Stimulated activated CD4-positive, alpha-beta T cell treated with anti-CD3 and anti-CD28 coated beads, Interleukin-15, amount 100 ng/mL, for 48 hours (primary cell): ENCODE data around the gene SLC25A1.

Experiments used
- DNase-seq, 2 donors: peaks; one replicate each; pipeline ENCODE4 v3.0.0-alpha.2; 2020; ENCODE audit warnings: low read depth in 2 of 2

The SLC25A1 gene

DNA sequence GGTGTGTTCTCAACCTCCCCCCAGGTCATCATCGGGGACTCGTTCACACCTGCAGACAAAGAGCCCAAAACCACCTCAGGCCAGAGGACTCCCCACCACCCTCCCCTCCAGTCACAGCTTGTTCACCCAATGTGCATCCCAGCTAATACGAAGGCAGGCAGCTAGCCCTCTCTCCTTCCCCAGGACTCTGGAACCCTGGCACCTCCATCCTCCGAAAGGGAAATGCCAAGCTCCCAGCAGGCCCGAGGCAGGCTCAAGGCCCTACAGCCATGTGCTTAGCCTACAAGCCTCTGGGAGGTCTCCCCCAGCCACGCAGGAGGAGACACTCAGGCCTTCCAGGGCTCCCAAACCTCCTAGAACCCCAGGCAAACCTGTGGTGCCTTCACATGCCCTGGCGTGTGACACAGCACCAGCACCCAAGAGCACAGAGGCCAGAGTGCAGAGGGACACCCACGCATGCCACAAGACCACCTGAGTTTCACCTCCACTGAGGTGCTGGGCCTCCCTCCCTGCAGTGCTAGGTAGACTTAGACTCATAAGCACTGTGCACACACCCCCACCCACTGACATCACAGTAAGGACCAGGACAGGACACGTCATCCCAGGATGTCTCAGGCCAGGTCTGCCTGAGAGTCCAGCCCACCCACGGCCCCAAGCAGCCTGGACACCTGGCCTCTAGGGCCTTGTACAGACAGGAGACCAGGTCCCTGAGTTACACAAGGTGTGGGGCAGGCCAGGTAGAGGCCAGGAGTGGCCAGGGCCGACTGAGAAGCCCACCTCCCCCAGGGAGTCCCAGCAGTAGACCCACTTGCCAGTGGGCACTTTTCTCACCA lies 40.9 kb downstream of the SLC25A1 start:
- DNase-seq, result no peak

DNA sequence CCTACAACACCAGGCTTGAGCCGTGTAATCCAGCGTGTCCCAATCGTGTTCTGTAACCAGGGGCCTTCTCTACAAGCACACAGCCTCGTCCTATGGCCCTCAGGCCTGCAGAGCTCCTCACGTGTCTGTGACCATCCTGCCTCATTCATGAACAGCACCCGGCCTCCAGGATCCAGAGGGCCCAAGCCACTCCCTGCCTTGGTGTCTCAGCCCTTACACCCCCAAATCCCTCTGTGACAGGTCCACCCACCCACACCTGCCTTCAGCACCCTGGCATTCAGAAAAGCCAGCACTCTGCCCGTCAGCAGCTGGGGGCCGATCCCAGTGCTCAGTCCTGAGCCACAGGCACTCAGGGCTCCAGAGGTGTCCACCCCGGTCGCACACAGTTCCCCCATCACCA lies 41.6 kb downstream of the SLC25A1 start:
- DNase-seq, result no peak

DNA sequence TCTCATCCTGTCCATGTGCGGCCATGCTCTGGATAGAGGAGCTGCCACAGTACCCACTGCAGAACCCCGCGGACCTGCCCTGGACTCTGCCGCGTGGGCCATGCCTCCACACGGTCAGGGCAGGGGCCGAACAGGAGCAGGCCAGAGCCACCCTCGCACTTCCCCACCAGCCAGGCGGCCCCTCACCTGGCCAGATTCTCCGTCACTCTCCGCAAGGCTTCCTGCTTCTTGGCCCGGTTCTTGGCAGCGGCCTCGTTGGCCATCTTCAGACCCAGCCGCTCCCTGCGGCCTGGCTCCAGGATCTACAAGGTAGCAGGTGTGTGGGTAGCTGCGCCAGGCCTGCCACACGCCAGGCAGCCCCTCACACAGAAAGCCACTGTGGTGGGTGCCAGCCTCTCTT lies 43.7 kb downstream of the SLC25A1 start:
- no peak for DNase-seq

DNA sequence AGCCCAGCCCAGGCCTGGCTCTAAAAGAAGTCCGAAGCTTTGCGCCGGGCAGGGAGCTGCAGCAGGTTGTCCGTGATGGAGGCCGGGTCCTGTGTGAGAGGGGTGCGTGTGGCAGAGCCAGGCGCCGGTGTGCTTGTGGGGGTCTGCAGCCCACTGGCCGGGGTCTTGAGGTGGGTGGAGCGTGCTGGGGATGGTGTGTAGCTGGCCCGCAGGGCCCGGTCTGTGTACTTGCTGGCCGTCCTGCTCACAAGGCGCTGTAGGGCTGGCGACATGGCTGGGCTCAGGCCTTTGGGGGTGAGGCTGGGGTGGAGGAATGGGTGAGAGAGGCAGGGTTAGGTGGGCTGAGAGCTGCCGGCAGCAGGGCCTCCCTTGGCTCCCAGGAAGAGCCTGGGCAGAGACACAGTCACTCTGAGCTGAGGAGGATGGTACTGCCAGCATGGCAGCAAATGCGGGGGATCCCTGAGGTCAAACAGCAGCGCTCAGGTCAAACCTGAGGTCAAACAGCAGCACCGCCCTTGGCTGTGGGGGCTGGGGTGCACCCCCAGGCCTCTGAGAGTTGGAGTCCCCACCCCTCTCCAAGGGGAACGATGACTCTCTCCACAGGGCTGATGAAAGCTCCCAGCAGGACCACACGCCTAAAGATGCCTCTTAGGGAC lies 44.2 kb downstream of the SLC25A1 start:
- no peak for DNase-seq

DNA sequence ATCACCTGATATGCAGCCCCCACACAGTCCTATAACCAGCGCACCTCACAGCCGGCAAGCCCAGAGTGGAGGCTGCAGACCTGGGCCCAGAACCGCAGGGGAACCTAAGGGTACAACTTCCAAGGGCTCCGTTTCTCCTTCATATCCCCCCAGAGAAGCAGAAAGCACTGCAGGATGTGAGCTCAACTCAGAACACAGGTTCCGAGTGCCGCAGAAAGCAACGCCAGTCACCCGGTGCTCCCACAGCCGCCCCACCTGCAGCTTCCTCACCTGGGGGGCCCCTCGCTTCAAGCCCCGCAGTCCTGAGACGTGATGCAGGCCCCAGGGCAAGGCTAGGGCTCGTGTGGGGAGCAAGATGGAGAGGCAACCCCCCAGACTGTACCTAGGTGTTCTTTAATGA lies 45.0 kb downstream of the SLC25A1 start:
- no peak for DNase-seq

DNA sequence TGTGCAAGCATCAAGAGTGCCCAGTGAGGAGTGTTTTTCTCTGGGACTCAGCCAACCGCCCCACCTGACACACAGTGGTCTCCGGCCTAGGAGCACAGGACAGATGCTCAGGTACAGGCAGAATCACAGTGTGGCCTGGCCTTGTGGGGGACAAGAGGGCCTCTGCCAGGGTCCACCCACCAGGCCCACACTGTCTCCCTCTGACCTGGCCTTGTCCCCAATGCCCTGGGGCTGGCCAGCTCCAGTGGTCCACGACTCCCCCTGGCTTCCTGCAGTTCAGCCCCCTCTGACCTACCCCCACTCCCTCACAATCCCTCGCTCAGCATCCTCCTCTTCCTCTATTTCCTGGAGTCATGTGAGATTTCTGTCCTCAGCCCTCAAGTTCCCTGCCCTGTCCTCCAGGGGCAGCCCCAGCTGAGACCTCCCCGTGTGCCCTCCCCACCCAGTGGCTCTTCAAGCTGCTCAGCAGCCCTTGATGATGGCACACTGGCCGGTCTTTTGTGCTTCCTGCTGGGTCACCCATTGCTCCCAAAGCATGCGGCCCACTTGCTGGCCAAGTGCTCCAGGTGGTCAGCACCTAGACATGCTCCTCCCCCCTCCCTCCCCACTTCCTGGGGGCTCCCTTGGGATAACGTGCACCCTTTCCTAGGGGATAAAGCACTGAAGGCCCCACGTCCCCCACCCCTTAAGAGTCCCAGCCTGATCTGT lies 45.7 kb downstream of the SLC25A1 start:
- DNase-seq, result no peak

DNA sequence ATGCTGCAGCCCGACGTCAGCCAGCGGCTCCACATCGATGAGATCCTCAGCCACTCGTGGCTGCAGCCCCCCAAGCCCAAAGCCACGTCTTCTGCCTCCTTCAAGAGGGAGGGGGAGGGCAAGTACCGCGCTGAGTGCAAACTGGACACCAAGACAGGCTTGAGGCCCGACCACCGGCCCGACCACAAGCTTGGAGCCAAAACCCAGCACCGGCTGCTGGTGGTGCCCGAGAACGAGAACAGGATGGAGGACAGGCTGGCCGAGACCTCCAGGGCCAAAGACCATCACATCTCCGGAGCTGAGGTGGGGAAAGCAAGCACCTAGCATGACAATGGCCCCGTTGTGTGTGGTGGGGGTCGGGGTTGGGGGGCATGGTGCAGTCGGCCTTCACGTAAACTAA lies 46.4 kb downstream of the SLC25A1 start:
- no peak for DNase-seq

DNA sequence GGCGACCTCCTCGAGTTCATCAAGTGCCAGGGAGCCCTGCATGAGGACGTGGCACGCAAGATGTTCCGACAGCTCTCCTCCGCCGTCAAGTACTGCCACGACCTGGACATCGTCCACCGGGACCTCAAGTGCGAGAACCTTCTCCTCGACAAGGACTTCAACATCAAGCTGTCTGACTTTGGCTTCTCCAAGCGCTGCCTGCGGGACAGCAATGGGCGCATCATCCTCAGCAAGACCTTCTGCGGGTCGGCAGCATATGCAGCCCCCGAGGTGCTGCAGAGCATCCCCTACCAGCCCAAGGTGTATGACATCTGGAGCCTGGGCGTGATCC lies 46.9 kb downstream of the SLC25A1 start:
- no peak for DNase-seq

DNA sequence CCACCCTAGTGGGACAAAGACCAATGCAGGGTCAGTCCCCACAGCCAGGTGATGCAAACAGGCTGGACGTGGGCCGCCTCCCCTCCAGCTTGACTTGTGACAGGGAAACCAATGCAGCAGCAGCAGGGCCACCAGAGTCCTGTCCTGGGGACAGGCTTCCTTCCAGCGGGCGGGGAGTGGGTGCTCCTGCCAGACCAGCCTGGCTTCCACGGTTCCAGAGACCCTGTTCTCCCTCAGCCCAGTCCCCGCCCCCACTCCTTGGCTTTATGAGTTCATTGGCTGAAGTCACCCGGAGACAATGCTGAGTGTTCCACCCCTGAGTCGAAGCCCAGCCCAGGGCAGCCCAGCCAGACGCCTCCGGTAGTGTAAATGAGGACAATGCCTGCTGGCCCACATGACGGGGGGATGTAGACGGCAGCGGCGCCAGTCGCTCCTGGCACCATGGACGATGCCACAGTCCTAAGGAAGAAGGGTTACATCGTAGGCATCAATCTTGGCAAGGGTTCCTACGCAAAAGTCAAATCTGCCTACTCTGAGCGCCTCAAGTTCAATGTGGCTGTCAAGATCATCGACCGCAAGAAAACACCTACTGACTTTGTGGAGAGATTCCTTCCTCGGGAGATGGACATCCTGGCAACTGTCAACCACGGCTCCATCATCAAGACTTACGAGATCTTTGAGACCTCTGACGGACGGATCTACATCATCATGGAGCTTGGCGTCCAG lies 47.4 kb downstream of the SLC25A1 start, which contains the start of gene TSSK2:
Gene TSSK2 (plus strand): TSS at position 350 of the 726 bp plus-strand sequence. CDS start 92 bp downstream, at position 442.
- no peak for DNase-seq

DNA sequence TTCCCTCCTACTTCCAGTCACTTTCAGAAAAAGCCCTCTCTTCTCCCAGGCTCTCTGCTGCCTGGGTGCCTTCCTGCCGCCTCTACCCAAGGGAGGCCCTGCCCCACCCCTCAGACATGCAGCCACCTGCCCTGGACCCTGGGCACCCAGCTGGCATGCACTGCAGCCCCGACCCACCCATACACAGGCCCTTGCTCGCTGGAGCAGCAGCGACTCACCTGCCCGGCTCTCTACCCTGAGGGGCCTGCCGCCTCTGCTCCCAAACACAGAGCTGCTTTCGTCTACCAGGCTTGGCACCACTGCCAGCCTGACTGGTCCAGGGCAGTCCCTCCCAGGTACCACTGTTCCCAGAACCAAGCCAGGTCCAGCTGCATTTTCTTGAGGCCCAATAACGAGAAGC lies 48.7 kb downstream of the SLC25A1 start:
- no peak for DNase-seq

DNA sequence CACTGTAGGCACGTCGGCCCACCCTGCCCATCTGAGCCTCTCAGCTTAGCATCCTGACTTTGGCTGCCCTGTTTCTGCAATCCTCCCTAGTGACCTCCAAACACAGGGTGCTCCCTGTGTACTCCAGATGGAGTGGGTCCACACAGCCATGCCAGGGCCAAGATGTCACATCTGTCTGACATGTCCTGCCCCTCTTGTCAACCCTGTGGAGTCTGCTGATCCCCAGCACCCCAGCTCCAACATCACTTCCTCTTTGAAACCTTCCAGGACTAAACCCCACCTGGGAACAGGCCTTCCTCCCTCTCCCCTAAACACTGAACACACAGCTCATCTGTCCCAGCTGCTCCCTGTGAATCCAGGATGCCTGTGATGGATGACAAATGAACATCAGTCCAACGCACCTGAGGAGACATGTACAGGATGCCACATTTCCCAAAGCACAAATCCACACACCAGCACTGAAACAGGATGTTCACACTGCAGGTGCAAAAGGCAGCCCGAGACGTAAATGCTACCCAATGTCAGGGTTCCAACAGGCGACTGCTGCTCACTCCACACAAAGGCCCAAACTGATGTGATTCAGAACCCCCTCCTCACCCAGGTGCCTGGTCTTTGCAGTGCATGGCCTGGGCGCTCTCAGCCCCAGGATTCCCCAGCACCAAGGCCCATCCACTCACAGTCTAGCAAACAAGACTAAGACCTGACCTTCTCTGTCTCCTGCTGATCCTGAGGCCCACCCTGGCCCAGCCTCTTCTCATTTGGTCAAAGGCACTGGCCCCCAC lies 49.4 kb downstream of the SLC25A1 start:
- DNase-seq, result no peak

DNA sequence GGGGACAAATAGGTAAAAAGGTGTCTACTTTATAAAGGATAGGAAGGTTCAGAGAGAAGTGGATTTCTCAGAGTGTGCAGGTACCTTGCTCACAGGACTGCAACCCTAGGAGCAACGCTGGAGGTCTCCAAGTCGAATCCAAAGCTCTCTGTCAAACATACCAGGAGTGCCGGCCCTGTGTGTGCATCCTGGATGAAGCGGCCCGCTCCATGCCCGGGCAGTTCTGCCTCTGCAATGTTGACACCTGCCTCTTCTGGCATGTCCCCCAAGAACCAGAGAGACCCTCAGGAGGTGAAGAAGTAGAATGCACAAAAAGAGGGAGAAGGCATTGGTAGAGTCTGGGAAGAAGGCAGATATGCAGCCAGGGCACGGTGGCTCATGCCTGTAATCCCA lies 50.5 kb downstream of the SLC25A1 start:
- no peak for DNase-seq

DNA sequence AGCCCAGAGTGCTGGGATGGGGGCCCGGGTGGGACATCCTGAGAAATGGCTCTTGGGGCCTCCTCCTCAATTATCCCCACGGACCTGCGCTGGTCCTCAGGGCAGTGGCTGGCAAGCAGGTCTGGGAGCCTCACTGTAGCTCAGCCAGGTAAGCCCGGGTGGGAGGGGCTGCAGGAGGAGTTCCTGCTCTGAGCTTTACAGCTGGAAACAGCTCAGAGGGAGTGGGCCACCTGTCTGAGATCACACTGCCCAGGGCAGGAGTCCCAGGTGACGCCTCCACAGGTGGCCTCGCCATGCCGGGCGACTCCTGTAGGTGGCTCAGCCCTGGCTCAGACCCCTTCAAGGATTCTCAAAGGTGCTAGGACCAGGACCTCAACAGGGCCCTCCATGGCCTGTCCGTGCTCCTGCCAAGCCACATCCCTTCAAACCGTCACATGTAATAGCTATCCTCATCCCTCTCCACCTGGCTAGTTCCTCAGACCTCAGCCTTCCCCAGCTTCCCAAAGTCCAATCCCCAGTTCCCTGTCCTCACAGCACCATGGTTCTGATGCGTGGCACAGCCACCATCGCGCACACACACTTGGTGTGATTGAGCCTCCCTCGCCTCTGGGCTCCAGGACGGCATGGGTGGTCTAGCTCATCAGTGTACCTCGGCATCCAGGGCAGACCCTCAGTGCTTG lies 51.1 kb downstream of the SLC25A1 start:
- no peak for DNase-seq

DNA sequence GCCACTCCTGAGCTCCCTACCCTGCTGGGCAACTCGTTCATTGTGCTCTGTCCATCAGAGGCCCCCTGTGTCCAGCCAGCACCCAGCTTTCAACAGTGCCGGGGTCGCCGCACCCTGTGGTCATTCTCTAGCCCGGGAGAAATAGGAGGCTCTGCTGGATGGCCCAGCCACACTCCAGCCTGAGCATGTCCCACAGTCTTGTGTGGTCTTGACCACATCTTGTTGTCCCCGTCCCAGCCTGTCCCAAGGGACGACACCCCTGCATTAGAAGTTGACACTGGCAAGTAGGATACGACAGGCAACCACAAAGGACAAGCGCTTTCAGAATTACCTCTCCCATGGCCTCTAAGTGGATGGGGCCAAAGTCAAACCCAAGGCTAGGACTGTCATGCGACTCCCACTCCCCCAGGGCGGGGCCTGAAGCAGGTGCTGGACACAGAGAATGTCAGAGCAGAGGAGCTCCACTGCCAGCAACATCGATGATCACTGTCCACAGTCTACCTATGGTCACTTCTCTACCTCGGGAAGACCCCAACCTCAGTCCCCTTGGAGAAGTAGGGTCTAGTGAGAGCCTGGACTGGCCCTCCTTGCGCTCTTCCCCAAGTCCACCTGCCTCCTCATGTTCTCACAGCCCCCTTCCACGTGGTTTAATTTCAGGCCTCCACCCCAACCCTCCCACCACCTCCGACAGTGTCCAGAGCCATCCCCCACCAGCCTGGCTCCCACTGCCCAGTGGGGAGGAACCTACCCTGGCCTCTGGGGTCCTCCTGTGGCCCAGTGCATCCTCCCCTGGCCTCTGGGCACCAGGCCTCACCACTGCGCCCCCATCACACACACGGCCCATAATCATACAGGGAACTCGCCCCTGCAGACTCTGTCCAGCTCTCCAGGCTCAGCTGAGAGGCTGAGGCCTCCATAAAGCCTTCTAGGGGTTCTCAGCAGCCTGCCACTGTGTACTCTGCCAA lies 51.9 kb downstream of the SLC25A1 start:
- no peak for DNase-seq
